Measurements from ENCODE around the gene SOHLH1.

Gene SOHLH1

DNA sequence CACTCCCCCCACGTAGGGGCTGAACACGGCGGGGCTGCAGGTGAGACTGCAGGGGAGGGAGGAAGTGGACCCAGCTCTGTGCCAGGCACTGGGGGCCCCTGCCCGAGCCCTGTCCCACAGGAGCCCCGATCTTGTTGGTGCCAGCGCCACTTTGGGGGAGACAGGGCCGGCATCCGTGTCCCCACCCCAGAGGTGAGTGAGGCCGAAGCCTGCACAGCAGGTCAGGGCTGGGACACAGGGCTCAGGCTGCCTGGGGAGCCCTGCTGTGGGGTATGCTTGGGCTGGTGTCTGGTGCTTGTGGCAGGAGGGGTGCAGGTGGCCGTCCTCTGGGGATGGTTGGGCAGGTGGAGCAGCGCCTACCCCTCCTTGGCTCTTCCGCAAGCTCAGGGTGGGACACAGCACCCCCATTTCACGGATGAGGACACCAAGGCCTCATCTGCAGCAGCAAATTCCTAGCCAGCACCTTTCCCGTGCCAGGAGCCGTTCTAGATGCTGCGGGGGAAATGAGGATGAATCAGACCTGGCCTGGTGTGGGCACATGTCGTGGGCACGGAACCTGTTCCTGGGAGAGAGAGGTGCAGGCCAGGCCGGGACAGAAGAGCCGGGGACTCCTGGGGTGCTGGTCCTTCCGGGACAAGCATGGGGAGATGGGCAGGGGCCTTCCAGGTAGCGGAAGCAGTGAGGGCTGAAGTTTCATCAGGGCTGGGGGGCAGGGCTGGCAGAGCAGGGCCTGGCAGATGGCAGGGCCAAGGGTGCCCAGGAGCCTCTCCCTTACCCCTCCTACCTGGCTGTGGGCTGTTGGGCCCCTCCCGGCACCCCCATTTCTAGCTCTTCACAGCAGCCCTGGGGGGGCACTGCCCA, 37.9 kb upstream of the SOHLH1 start:
- Mint-ChIP-seq H3K36me3 (ENCODE audit: low read depth) (no peaks in the 10 kb centered on the region), H3K9me3 (peaks cover 7% of the 10 kb centered on the region), H3K27ac (no peak overlapping the region), H3K4me1 (ENCODE audit: low read depth) (no peaks in the 10 kb centered on the region), H3K27me3 (ENCODE audit: low read depth) (peaks cover 4% of the 10 kb centered on the region), H3K4me3 (no peak overlapping the region)

DNA sequence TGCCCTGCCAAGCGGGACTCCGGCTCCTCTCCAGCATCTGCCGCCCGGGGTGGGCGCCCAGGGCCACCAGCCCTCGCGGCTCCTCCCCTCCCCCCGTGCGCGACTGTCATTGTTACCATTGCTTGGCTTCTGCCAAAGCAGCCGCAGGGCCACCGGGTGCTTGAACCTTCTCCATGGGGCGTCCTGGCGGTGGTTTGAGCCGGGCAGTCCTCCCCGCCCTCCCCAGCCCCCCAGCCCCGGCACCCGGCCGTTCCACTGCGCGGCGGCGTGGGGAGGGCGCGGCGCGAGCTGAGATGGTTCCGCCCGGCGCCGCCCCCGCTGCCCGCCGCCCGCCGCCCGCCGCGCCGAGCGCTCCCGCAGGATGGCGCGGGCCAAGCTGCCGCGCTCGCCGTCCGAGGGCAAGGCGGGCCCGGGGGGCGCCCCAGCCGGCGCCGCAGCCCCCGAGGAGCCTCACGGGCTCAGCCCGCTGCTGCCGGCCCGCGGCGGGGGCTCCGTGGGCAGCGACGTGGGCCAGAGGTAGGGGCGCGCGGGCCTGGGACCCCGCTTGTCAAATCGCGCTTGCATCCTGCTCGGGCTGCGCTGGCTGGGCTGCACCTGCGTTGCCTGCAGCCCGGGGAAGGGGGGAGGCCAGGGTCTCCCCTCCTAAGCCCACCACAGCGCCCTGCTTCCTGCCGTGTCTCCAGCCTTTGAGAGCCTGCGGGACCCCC, 37.1 kb upstream of the SOHLH1 start:
- Mint-ChIP-seq H3K27ac (no peak overlapping the region), H3K9me3 (peaks cover 10% of the 10 kb centered on the region), H3K4me3 (no peak overlapping the region), H3K36me3 (ENCODE audit: low read depth) (no peaks in the 10 kb centered on the region), H3K4me1 (ENCODE audit: low read depth) (no peaks in the 10 kb centered on the region), H3K27me3 (ENCODE audit: low read depth) (peaks cover 4% of the 10 kb centered on the region)

DNA sequence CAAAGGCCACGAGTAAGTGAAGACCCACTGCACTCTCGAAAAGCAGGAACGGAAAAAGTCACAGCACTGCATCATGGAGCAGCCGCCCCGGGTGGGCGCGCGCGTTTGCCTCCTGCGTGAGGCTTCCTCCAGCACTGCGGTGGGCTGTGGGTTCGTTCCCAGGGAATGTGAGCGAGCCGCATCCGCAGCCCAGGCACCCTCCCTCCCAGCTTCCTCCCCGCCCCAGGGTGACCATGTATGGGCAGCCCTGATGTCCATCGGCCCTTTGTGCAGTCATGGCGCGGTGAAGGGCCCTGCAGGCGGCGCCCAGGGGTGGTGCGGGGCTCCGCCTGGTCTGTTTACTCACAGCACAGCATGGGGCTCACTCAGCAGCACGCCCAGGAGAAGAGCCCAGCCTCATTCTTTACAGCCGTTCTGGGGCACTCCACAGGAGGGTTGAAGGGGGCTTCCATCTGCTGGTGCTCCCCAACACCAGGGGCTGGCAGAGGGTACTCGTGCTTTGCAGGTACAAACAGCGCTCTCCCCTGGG, 35.4 kb upstream of the SOHLH1 start:
- Mint-ChIP-seq H3K9me3 (peaks cover 16% of the 10 kb centered on the region), H3K36me3 (ENCODE audit: low read depth) (no peaks in the 10 kb centered on the region), H3K4me3 (no peak overlapping the region), H3K4me1 (ENCODE audit: low read depth) (no peaks in the 10 kb centered on the region), H3K27ac (no peak overlapping the region), H3K27me3 (ENCODE audit: low read depth) (peaks cover 4% of the 10 kb centered on the region)

DNA sequence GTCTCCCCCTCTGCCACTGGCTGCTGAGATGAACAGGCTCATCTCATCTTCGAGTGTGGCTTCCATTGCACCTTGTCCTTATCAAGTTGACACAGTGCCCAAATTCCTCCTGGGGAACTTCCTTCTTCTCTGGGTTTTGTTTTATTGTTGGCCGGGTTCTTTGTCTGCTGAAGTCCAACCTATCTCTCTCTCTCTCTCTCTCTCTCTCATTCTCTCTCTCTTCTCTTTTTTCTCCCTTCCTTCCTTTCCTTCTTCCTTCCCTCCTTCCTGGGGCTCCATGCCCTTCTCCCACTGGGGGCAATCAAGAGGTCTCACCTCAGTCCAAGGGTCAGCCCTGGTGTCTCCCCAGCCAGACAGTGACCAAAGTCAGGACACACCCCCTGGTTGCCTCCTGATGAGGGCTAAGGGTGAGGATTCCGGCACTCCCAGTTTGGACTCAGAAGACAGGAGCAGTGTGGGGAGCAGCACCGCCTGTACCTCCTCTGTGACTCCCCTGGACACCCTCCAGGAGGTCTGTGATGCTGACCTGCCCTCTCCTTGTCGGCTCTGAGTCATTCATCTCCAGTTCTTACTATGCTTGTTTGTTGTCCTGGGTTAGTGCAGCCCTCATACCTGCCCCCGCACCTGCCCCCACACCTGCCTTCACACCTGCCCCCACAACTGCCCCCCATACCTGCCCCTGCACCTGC, 33.4 kb upstream of the SOHLH1 start:
- H3K27ac Mint-ChIP-seq = no peak overlapping the region
- peaks cover 4% of the 10 kb centered on the region for H3K27me3 Mint-ChIP-seq (ENCODE audit: low read depth)
- H3K4me1 Mint-ChIP-seq (ENCODE audit: low read depth) = no peaks in the 10 kb centered on the region
- no peaks in the 10 kb centered on the region for H3K36me3 Mint-ChIP-seq (ENCODE audit: low read depth)
- H3K9me3 Mint-ChIP-seq = peaks cover 16% of the 10 kb centered on the region
- H3K4me3 Mint-ChIP-seq = no peak overlapping the region

DNA sequence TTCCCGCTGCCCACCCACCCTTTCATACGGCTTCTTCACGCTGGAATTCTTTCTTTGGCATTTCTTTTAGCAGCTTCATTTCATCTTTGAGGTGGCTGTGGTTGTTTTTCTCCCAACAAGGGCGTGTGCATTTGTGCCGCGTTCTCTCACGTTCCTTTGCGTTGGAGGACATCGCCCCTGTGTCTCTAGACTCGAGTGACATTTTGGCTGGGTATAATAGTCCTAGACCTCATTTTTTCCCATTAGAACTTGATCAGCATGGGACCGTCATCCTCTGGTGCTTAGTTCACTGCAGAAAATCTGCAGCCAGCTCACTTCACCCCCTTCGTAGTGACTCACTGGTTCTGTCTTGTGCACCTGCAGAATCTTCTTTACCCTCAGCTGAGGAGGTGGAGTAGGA, 32.2 kb upstream of the SOHLH1 start:
- Mint-ChIP-seq H3K4me3 (no peak overlapping the region), H3K4me1 (ENCODE audit: low read depth) (no peaks in the 10 kb centered on the region), H3K27ac (peak overlapping the region; percentile 31), H3K27me3 (ENCODE audit: low read depth) (no peaks in the 10 kb centered on the region), H3K9me3 (peaks cover 16% of the 10 kb centered on the region), H3K36me3 (ENCODE audit: low read depth) (no peaks in the 10 kb centered on the region)

DNA sequence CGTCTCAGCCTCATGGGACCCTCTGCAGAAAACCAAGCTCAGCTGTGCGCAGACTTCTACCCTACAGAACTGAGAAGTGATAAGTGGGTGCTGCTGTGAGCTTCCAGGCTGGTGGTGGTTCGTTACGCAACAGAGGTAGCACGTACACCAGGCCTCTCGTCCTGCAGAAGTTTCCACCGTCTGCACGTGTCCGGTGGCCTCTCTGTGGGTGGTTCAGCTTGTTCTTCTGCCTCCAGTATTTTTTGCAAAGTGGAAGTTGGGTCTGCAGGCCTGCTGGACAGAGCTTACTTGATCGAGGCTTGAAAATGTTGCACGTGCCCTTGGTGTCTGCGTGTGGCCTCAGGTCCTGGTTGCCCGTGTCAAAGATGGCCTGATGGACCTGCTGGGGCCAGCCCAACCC, 30.2 kb upstream of the SOHLH1 start:
- H3K36me3 Mint-ChIP-seq (ENCODE audit: low read depth) = no peaks in the 10 kb centered on the region
- no peaks in the 10 kb centered on the region for H3K4me1 Mint-ChIP-seq (ENCODE audit: low read depth)
- H3K4me3 Mint-ChIP-seq = no peak overlapping the region
- peaks cover 16% of the 10 kb centered on the region for H3K9me3 Mint-ChIP-seq
- H3K27ac Mint-ChIP-seq = no peak overlapping the region
- H3K27me3 Mint-ChIP-seq (ENCODE audit: low read depth) = no peaks in the 10 kb centered on the region

DNA sequence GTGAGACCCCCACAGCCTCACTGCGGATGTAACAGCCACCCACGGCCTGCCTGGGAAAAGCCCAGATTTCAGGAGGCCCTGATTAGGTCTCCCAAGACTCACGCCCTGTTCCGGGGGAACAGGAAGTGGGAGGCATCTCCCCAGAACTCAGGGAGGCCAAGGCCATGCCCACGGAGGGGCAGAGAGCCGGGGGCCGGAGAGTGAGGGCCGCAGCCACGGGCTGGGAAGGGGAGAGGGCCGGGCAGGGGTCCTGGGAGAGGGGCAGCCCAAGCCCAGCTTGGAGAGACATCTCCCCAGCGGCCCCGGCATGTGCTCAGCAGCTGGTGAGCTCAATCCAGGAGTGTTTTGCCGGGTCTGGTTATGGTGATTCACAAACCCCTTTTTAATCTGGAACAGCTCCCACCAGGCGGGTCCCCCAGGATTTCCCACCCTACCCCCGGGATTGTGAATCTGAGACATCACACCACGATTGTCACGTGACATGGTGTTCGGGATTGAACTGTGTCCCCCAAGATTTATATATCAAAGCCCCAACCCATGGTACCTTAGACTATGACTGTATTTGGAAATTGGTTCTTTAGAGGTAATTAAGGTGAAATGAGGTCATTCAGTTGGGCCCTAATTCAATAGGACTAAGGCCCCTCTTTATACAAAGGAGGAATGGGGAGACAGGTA, 29.3 kb upstream of the SOHLH1 start:
- Mint-ChIP-seq H3K9me3 (peaks cover 16% of the 10 kb centered on the region), H3K4me1 (ENCODE audit: low read depth) (no peaks in the 10 kb centered on the region), H3K27ac (no peak overlapping the region), H3K27me3 (ENCODE audit: low read depth) (no peaks in the 10 kb centered on the region), H3K36me3 (ENCODE audit: low read depth) (no peaks in the 10 kb centered on the region), H3K4me3 (no peak overlapping the region)

DNA sequence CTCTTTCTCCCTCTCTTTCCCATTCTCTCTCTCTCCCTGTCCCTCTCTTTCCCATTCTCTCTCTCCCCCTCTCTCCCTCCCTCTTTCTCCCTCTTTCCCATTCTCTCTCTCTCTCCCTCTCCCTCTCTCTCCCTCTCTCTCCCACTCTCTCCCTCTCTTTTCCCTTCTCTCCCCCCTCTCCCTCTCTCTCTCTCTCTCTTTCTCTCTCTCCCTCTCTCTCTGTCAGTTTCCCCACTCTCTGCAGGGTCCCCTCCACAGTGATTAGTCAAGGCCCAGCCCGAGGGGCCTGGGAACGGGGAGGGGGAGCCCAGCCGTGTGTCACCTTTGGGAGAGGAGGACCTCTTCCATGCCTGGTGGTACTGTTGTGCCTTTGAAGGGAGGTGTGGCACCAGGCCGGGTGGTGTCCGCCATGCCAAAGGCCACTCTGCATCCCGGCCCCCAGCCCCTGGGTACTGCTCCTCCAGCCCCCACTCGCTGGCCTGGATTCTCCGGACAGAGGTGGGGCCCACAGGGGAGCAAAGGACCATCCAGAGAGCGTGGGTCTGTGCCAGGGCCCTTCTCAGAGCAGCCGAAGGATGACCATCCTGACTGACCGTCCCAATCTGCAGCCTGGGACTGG, 28.1 kb upstream of the SOHLH1 start:
- no peaks in the 10 kb centered on the region for H3K36me3 Mint-ChIP-seq (ENCODE audit: low read depth)
- no peak overlapping the region for H3K27ac Mint-ChIP-seq
- H3K4me3 Mint-ChIP-seq = no peak overlapping the region
- no peaks in the 10 kb centered on the region for H3K27me3 Mint-ChIP-seq (ENCODE audit: low read depth)
- H3K9me3 Mint-ChIP-seq = peaks cover 10% of the 10 kb centered on the region
- H3K4me1 Mint-ChIP-seq (ENCODE audit: low read depth) = no peaks in the 10 kb centered on the region

DNA sequence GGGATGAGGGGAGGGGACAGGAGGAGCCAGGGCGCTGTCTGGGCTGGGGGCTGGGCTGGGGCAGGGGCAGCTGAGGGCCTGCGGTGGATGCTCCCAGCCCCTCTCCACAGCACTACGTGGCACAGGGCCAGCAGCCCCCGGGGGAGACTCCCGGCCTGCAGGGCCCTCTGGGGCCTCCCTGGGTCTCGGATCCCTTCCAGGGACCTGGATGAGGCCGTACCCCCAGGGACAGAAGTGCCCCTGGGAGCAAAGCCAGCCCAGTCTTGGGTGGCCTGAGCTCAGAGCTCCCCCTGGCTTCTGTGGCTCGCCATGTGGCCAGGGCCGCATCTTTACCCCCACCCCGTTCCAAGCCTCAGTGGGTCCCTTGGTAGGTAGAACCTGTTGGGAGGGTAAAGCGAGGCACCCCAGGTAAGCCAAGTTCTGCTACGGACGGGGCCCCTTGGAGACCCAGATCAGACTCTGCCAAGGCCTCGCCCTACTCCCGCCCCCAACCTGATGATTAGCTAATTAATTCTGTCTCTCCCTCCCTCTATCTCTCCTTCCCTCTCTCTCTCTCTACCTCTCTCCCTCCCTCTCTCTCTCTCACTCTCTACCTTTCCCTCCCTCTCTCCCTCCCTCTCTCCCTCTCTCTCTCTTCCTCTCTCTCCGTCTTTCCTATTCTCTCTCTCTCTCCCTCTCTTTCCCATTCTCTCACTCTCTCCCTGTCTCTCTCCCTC, 27.0 kb upstream of the SOHLH1 start:
- Mint-ChIP-seq H3K36me3 (ENCODE audit: low read depth) (no peaks in the 10 kb centered on the region), H3K4me3 (no peak overlapping the region), H3K9me3 (peaks cover 4% of the 10 kb centered on the region), H3K27me3 (ENCODE audit: low read depth) (no peaks in the 10 kb centered on the region), H3K4me1 (ENCODE audit: low read depth) (no peaks in the 10 kb centered on the region), H3K27ac (no peak overlapping the region)

DNA sequence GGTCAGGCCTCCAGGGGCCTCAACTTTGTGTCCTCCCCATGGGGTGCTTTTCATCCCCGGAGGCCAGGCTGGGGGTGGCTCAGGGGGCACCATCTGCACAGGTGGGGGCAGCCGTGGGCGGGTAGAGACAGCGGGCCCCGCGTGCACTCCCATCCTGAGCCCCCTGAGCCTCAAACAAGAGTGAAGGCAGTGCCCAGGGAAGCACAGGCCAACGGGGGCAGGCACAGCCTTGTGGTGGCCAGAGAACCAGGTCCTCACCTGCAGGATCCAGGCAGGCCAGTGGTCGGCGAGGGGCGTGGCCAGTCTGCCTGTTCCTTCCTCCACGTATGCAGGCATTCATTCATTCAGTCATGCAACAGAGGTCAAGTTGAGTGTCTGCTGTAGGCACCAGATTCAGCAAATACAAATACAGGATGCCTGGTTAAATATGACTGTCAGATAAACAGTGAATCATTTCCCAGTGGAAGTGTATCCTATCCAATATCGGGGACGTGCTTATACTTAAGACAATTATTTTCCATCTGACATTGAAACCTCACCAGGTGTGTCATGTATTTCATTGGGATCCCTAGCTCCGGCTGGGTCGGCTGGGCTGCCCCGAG, 25.0 kb upstream of the SOHLH1 start:
- Mint-ChIP-seq H3K27ac (no peak overlapping the region), H3K4me3 (no peak overlapping the region), H3K9me3 (no peaks in the 10 kb centered on the region), H3K36me3 (ENCODE audit: low read depth) (no peaks in the 10 kb centered on the region), H3K4me1 (ENCODE audit: low read depth) (no peaks in the 10 kb centered on the region), H3K27me3 (ENCODE audit: low read depth) (no peaks in the 10 kb centered on the region)

DNA sequence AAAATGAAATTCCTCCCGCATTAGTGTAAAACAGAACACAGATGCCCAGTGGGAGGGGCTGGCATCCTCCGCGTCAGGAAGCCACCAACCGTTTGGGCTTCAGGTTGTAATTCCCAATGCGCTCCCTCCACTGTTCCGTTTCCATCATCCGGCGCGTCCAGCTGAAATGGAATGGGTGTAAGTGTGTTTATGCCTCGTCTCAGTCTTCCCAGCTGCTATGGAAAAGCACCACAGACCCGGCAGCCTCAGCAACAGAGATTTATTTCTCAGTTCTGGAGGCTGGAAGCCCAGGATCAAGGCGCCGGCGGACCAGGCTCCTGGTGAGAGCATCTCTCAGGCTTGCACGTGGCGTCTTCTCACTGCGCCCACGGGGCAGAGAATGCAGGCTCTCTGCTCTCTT, 23.1 kb upstream of the SOHLH1 start:
- no peaks in the 10 kb centered on the region for H3K4me1 Mint-ChIP-seq (ENCODE audit: low read depth)
- H3K27me3 Mint-ChIP-seq (ENCODE audit: low read depth) = no peaks in the 10 kb centered on the region
- H3K27ac Mint-ChIP-seq = no peak overlapping the region
- no peaks in the 10 kb centered on the region for H3K9me3 Mint-ChIP-seq
- H3K4me3 Mint-ChIP-seq = no peak overlapping the region
- no peaks in the 10 kb centered on the region for H3K36me3 Mint-ChIP-seq (ENCODE audit: low read depth)

DNA sequence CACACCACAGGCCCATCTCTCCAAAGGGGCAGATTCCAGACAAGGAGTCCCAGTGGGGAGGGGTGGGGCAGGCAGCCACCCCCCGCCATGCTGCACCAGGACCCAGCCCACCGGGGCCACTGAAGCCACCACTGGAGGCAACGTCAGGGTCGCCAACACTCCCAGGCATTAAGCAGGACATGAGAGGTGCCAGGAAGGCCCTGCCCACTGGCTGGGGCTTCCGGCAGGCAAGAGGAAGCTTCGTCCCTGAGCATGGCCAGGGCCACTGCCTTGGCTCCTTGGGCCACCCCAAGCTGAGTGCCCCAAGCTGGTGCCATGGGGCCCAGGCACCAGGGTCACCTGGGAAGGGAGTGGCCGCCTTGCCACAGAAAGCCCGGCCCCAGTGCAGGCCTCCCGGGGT, 20.2 kb upstream of the SOHLH1 start:
- Mint-ChIP-seq H3K27ac (no peak overlapping the region), H3K36me3 (ENCODE audit: low read depth) (no peaks in the 10 kb centered on the region), H3K27me3 (ENCODE audit: low read depth) (peaks cover 15% of the 10 kb centered on the region), H3K4me1 (ENCODE audit: low read depth) (no peaks in the 10 kb centered on the region), H3K9me3 (no peaks in the 10 kb centered on the region), H3K4me3 (no peak overlapping the region)

DNA sequence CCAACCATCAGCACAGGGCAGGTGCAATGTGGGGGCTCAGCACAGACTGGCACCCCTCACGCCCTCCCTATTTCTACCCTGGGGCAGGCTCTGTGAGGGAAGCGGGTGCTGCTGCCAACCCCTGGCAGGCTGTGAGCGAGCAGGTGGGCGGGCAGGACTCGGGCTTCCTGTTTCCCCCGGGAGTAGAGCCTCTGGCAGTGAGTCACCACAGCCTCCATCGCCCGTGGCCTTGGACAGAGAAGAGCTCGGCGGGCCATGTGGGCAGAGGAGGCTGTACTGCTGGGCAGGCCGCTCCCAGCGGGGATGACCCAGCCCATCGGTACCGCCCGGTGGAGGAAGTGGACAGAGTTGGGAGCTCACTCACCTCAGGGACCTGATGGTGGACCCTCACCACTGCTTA, 19.3 kb upstream of the SOHLH1 start:
- Mint-ChIP-seq H3K27ac (no peak overlapping the region), H3K4me1 (ENCODE audit: low read depth) (no peaks in the 10 kb centered on the region), H3K4me3 (no peak overlapping the region), H3K36me3 (ENCODE audit: low read depth) (no peaks in the 10 kb centered on the region), H3K27me3 (ENCODE audit: low read depth) (peaks cover 18% of the 10 kb centered on the region), H3K9me3 (no peaks in the 10 kb centered on the region)
